Peyer's patch (tissue), 4 donors: ENCODE data around the gene CISD3.

ENCODE experiments used
- POLR2A ChIP-seq, 2 donors: fragments of 450-650 bp; IDR thresholded peaks; one replicate each; pipeline ENCODE4 v1.5.1; 2017; ENCODE audit warnings: antibody characterized with exemption in 2 of 2, mild to moderate bottlenecking in 2 of 2, moderate library complexity in 2 of 2
- TF ChIP-seq, protein P1 (sequence below), 6 experiments: fragments of 450-650 bp in 4 of 6; fragments of 200-600 bp in 2 of 6; sonication (generic) in 1 of 6; IDR thresholded peaks; one replicate each; pipeline ENCODE4 v1.5.1; 2017 to 2019; ENCODE audit warnings: antibody characterized with exemption in 6 of 6, mild to moderate bottlenecking in 3 of 6, moderate library complexity in 1 of 6

DNA sequence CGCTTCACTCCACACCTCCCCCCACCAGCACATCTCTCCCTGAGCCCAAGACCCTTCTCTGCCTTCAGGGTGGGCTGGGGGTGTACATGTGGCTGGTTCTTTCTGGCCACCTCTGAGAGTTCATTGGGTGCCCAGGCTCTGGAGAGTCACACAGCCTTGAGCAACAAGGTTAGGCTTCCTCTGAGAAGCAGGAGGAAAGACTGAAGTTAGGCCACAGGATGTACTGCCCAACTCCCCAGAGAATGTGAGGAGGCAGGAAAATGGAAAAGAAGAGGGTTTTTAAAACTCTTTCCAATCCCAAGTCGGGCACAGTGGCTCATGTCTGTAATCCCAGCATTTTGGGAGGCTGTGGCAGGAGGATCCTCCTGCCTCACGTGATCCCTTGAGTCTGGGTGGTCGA is 10.7 kb downstream of the CISD3 start:
- TF ChIP-seq, protein P1, sequence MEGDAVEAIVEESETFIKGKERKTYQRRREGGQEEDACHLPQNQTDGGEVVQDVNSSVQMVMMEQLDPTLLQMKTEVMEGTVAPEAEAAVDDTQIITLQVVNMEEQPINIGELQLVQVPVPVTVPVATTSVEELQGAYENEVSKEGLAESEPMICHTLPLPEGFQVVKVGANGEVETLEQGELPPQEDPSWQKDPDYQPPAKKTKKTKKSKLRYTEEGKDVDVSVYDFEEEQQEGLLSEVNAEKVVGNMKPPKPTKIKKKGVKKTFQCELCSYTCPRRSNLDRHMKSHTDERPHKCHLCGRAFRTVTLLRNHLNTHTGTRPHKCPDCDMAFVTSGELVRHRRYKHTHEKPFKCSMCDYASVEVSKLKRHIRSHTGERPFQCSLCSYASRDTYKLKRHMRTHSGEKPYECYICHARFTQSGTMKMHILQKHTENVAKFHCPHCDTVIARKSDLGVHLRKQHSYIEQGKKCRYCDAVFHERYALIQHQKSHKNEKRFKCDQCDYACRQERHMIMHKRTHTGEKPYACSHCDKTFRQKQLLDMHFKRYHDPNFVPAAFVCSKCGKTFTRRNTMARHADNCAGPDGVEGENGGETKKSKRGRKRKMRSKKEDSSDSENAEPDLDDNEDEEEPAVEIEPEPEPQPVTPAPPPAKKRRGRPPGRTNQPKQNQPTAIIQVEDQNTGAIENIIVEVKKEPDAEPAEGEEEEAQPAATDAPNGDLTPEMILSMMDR (IDR thresholded peaks at IDR 0.05), result no peak
- TF ChIP-seq POLR2A (IDR thresholded peaks at IDR 0.05), result no peak
